HEK293T (cell line): ENCODE results near the gene FZR1.

Experiments
- ELF4 ChIP-seq: fragments of 450-650 bp; IDR thresholded peaks from 2 replicates; pipeline ENCODE4 v1.6.1; 2017; ENCODE audit warnings: antibody characterized with exemption
- FOXA1 ChIP-seq: fragments of 450-650 bp; IDR thresholded peaks from 2 replicates; pipeline ENCODE4 v1.6.1; 2016; ENCODE audit warnings: mild to moderate bottlenecking
- FOXK2 ChIP-seq: fragments of 450-650 bp; IDR thresholded peaks from 2 replicates; pipeline ENCODE4 v1.6.1; 2016; ENCODE audit warnings: mild to moderate bottlenecking
- FOXM1 ChIP-seq: fragments of 450-650 bp; IDR thresholded peaks from 2 replicates; pipeline ENCODE4 v1.6.1; 2017; ENCODE audit warnings: mild to moderate bottlenecking, borderline replicate concordance
- HDGF ChIP-seq: fragments of 450-650 bp; IDR thresholded peaks from 2 replicates; pipeline ENCODE4 v1.6.1; 2017; ENCODE audit warnings: antibody characterized with exemption, borderline replicate concordance
- L3MBTL2 ChIP-seq: fragments of 450-650 bp; conservative IDR thresholded peaks from 2 replicates; pipeline ENCODE4 v1.6.1; 2016; ENCODE audit warnings: mild to moderate bottlenecking
- LEF1 ChIP-seq: fragments of 450-650 bp; IDR thresholded peaks from 2 replicates; pipeline ENCODE4 v1.6.1; 2017; ENCODE audit warnings: mild to moderate bottlenecking, borderline replicate concordance
- NFRKB ChIP-seq: fragments of 450-650 bp; IDR thresholded peaks from 2 replicates; pipeline ENCODE4 v1.6.1; 2016; ENCODE audit warnings: mild to moderate bottlenecking, moderate library complexity
- SP1 ChIP-seq: fragments of 450-650 bp; IDR thresholded peaks from 2 replicates; pipeline ENCODE4 v1.6.1; 2017

DNA sequence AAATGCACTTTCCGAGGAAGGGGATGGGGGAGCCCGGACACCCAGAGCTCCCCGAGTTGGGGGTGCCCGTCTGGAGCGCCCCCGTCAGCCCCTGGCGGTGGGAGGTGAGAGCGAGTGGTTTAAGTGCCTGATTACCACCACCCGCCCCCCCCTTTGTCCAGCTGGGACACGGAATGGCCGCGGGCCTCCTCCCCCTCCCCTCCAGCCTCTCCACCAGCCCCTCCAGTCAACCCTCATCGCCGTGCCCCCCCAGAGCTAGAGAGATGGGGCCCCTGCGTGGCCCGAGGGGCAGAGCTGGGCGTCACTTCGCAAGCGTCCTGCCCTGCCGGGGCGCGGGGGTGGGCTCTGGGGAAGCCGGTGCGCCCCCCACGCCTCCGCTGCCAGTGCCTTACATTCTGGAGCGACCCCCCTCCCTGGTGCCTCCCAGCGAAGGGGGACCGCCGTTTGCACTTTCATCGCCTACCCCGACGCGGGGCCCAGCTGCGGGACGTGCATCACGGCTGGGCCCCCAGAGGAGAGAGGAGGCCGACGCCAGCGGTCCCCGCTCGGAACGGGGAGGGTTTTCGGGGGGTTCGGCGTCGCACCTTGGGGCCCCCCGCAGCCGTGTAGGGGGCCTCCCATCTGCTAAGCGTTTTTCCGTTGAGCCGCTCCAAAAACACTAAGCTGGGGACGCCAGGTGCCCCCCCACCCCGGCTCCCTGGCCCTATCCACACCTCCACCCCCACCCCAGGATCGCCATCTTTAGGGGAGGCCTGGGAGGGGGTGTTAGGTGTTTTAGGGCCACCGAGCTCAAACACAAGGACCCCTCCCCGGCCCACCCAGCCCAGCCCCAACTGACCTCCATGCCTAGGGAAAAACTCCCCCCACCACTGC lies 42.2 kb upstream of the FZR1 start:
- TF ChIP-seq SP1 (no peak), FOXM1 (no peak), ELF4 (no peak), L3MBTL2 (no peak), HDGF (no peak), NFRKB (no peak), FOXA1 (no peak), FOXK2 (no peak), LEF1 (no peak)
